GM10248 (cell line): Measurements from ENCODE around the gene CABLES2.

ENCODE experiments used
- CTCF ChIA-PET: fragments of 300-600 bp; sonication (Branson Sonifier 250); formaldehyde crosslinking; extraction: SDS; loops from one replicate; lab custom pipeline; 2021; ENCODE audit warnings: antibody characterized with exemption; lab: Yijun Ruan, JAX
- POLR2A ChIA-PET: fragments of 350-650 bp; sonication (Branson Sonifier 250); formaldehyde crosslinking; extraction: SDS; loops from one replicate; lab custom pipeline; 2020; ENCODE audit warnings: antibody characterized with exemption; lab: Yijun Ruan, JAX
- DNase-seq: peaks from one replicate; pipeline ENCODE4 v3.0.0; 2012; ENCODE audit errors: extremely low spot score
- TF ChIP-seq, protein P1 (sequence below): IDR thresholded peaks from 2 replicates; pipeline ENCODE4 v1.5.1; 2012; ENCODE audit warnings: mild to moderate bottlenecking, low read depth; ENCODE audit errors: extremely low read depth, missing control alignments, control extremely low read depth

The CABLES2 gene

DNA sequence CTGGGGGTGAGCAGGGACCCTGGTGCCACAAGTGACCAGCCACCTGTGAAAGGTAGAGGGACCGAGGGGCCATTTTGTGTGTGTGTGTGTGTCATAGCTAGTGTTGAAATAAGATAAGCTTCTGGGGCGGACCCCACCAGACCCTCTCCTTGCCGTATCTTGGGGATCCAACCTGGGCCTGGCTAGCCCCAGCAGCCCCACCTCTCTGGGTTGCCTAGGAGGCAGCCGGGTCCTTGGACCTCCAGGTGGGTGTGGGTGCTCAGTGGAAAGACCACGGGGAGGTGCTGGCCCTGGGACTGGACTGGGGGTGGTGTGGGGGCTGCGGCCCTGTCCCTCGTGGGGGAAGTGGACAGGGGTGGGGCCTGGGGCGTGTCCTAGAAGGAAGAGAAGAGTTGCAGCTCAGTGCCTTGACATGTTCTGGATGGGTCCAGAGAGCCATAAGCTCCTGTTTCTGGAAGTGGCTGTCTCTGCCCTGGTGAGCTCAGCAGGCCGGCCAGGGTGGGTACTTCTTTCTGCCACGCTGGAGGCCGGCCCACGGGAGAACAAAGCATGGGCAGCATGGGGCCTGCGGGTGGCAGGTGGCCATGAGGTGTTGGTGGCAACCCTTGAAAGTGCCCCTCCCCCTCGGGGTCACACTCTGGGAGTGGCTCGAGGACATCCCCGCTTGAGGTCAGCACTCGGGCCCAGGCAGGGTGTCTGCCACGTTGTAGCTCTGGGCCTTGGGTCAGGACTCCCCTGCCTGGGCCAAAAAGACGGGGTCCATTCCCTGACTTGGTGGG, 11.8 kb upstream of the CABLES2 start:
- ChIA-PET POLR2A (no interaction called here), CTCF (interaction anchor here (0.8 kb wide), 1 partner anchor 9 kb away, joined by 3 read pairs; no protein-coding TSS in a partner anchor)

GRCh38 chr20:62417981-62418708, 11.1 kb upstream of the CABLES2 start:
- CTCF ChIA-PET: no interaction called here
- TF ChIP-seq, protein P1, sequence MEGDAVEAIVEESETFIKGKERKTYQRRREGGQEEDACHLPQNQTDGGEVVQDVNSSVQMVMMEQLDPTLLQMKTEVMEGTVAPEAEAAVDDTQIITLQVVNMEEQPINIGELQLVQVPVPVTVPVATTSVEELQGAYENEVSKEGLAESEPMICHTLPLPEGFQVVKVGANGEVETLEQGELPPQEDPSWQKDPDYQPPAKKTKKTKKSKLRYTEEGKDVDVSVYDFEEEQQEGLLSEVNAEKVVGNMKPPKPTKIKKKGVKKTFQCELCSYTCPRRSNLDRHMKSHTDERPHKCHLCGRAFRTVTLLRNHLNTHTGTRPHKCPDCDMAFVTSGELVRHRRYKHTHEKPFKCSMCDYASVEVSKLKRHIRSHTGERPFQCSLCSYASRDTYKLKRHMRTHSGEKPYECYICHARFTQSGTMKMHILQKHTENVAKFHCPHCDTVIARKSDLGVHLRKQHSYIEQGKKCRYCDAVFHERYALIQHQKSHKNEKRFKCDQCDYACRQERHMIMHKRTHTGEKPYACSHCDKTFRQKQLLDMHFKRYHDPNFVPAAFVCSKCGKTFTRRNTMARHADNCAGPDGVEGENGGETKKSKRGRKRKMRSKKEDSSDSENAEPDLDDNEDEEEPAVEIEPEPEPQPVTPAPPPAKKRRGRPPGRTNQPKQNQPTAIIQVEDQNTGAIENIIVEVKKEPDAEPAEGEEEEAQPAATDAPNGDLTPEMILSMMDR: no peak
- no peak for DNase-seq
- POLR2A ChIA-PET: no interaction called here

More for the DNA sequence above, 11.8 kb upstream of the CABLES2 start:
- TF ChIP-seq, protein P1: no peak
- no peak for DNase-seq

- ChIA-PET CTCF (no interaction called here), POLR2A (no interaction called here)
- TF ChIP-seq, protein P1: no peak
- DNase-seq: no peak
These were observed 9.9 kb upstream of the CABLES2 start for GRCh38 chr20:62416651-62417637.

GRCh38 chr20:62415354-62416111, 8.4 kb upstream of the CABLES2 start:
- ChIA-PET CTCF (no interaction called here), POLR2A (no interaction called here)
- no peak for DNase-seq
- TF ChIP-seq, protein P1: no peak

DNA sequence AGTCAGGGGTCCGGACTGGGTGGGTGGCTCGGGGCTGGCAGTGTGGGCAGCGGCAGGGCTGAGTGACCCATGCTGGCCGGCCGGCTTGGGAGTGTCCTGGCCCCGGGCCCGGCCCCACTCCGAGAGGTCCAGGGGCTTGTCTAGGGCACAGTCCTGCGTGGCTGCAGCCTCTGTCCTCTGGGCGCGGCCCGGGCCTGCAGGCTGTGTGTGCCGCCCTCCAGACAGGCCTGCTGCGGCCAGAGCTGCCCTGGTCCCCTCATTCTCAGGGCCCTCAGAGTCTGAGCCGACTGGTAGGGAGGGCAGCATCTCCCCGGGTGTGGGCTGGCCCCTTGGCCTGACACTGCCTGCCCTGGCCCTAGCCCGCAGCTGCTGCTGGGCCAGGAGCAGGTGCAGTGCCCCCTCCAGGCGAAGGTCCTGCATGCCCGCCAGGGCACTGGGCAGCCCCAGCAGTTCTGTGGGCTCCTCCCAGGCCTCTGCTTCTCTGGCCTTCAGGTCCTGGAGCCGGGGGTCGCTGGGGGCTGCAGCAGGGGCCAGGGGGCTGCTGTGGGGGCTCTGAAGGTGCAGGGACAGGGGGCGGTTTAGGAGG, 6.9 kb upstream of the CABLES2 start:
- DNase-seq: no peak
- POLR2A ChIA-PET: interaction anchor here (0.5 kb wide), 1 partner anchor 14 kb away, joined by 6 read pairs; no protein-coding TSS in a partner anchor
- TF ChIP-seq, protein P1: no peak
- CTCF ChIA-PET: interaction anchor here (0.9 kb wide), 1 partner anchor 113 kb away, joined by 3 read pairs; no protein-coding TSS in a partner anchor
